ENCODE data around the gene C1orf232. TPM values are rescaled to one million over a fixed set of nuclear protein-coding genes. Genes with fewer than 3 reads are reported as not detected.
A peak's percentile ranks its signal among the peaks of the same experiment; 100 is the strongest.

C1orf232 gene
- total RNA-seq, 1 donor = not detected

- H2AFZ ChIP-seq (ENCODE audit: low read length) = no peak overlapping the region
- H3K27ac ChIP-seq (ENCODE audit: low read depth, low read length) = no peak overlapping the region
- DNase-seq (ENCODE audit: insufficient read length, low spot score, missing footprints) = no peak
- H3K4me3 ChIP-seq (ENCODE audit: insufficient read depth, low read length) = no peak overlapping the region
- no peak overlapping the region for H3K4me2 ChIP-seq (ENCODE audit: insufficient read depth, low read length)
- no peaks in the 10 kb centered on the region for H3K27me3 ChIP-seq (ENCODE audit: insufficient read depth, low read length)
- no peaks in the 10 kb centered on the region for H3K9me3 ChIP-seq (ENCODE audit: low read depth, low read length)
- no peaks in the 10 kb centered on the region for H3K79me2 ChIP-seq (ENCODE audit: insufficient read depth, low read length)
- H4K20me1 ChIP-seq (ENCODE audit: insufficient read depth, low read length) = no peaks in the 10 kb centered on the region
- peaks cover 18% of the 10 kb centered on the region for H3K4me1 ChIP-seq (ENCODE audit: insufficient read depth, low read length)
- no peaks in the 10 kb centered on the region for H3K36me3 ChIP-seq (ENCODE audit: insufficient read depth, low read length)
- TF ChIP-seq CTCF (IDR thresholded peaks at IDR 0.05; ENCODE audit: extremely low read depth, low read depth, low read length) = no peak
Observed at GRCh38 chr1:26129778-26130177, 39.0 kb downstream of the C1orf232 start.

- Histone ChIP-seq H3K9me3 (ENCODE audit: low read depth, low read length) (no peaks in the 10 kb centered on the region), H2AFZ (ENCODE audit: low read length) (peak overlapping the region; percentile 43), H3K4me2 (ENCODE audit: insufficient read depth, low read length) (peak overlapping the region; percentile 1)
Observed at GRCh38 chr1:26127235-26128163, 41.3 kb downstream of the C1orf232 start.

GRCh38 chr1:26126321-26127084 is 42.3 kb downstream of the C1orf232 start:
- Histone ChIP-seq H3K4me1 (ENCODE audit: insufficient read depth, low read length) (peaks cover 39% of the 10 kb centered on the region), H3K27me3 (ENCODE audit: insufficient read depth, low read length) (no peaks in the 10 kb centered on the region), H2AFZ (ENCODE audit: low read length) (no peak overlapping the region), H3K79me2 (ENCODE audit: insufficient read depth, low read length) (no peaks in the 10 kb centered on the region), H3K4me3 (ENCODE audit: insufficient read depth, low read length) (no peak overlapping the region), H3K27ac (ENCODE audit: low read depth, low read length) (no peak overlapping the region), H3K36me3 (ENCODE audit: insufficient read depth, low read length) (no peaks in the 10 kb centered on the region), H3K4me2 (ENCODE audit: insufficient read depth, low read length) (peak overlapping the region; percentile 30), H3K9me3 (ENCODE audit: low read depth, low read length) (no peaks in the 10 kb centered on the region), H4K20me1 (ENCODE audit: insufficient read depth, low read length) (no peaks in the 10 kb centered on the region)
- DNase-seq (ENCODE audit: insufficient read length, low spot score, missing footprints) = peak; percentile 62
- TF ChIP-seq CTCF (IDR thresholded peaks at IDR 0.05; ENCODE audit: extremely low read depth, low read depth, low read length) = no peak

More at GRCh38 chr1:26127235-26128163, 41.3 kb downstream of the C1orf232 start:
- Histone ChIP-seq H3K27ac (ENCODE audit: low read depth, low read length) (no peak overlapping the region), H3K79me2 (ENCODE audit: insufficient read depth, low read length) (no peaks in the 10 kb centered on the region), H3K27me3 (ENCODE audit: insufficient read depth, low read length) (no peaks in the 10 kb centered on the region), H4K20me1 (ENCODE audit: insufficient read depth, low read length) (no peaks in the 10 kb centered on the region), H3K4me1 (ENCODE audit: insufficient read depth, low read length) (peaks cover 31% of the 10 kb centered on the region), H3K4me3 (ENCODE audit: insufficient read depth, low read length) (no peak overlapping the region), H3K36me3 (ENCODE audit: insufficient read depth, low read length) (no peaks in the 10 kb centered on the region)
- DNase-seq (ENCODE audit: insufficient read length, low spot score, missing footprints) = peak; percentile 79
- TF ChIP-seq CTCF (IDR thresholded peaks at IDR 0.05; ENCODE audit: extremely low read depth, low read depth, low read length) = no peak

GRCh38 chr1:26125946-26126320 is 42.8 kb downstream of the C1orf232 start:
- Histone ChIP-seq H3K9me3 (ENCODE audit: low read depth, low read length) (no peaks in the 10 kb centered on the region), H3K4me1 (ENCODE audit: insufficient read depth, low read length) (peaks cover 39% of the 10 kb centered on the region), H3K27ac (ENCODE audit: low read depth, low read length) (no peak overlapping the region), H2AFZ (ENCODE audit: low read length) (no peak overlapping the region), H4K20me1 (ENCODE audit: insufficient read depth, low read length) (no peaks in the 10 kb centered on the region), H3K36me3 (ENCODE audit: insufficient read depth, low read length) (no peaks in the 10 kb centered on the region), H3K4me3 (ENCODE audit: insufficient read depth, low read length) (no peak overlapping the region), H3K27me3 (ENCODE audit: insufficient read depth, low read length) (no peaks in the 10 kb centered on the region), H3K4me2 (ENCODE audit: insufficient read depth, low read length) (peak overlapping the region; percentile 30), H3K79me2 (ENCODE audit: insufficient read depth, low read length) (no peaks in the 10 kb centered on the region)
- TF ChIP-seq CTCF (IDR thresholded peaks at IDR 0.05; ENCODE audit: extremely low read depth, low read depth, low read length) = no peak
- no peak for DNase-seq (ENCODE audit: insufficient read length, low spot score, missing footprints)
